Stimulated activated CD4-positive, alpha-beta T cell treated with anti-CD3 and anti-CD28 coated beads, Interleukin-1b, Interleukin-23, amount 100 ng/mL, for 24 hours (primary cell): ENCODE results near the gene HIVEP3.

Experiments
- DNase-seq, 4 experiments: peaks; one replicate each; pipeline ENCODE4 v3.0.0-alpha.2; 2020; ENCODE audit warnings: low read depth in 4 of 4, low spot score in 1 of 4

HIVEP3 gene

DNA sequence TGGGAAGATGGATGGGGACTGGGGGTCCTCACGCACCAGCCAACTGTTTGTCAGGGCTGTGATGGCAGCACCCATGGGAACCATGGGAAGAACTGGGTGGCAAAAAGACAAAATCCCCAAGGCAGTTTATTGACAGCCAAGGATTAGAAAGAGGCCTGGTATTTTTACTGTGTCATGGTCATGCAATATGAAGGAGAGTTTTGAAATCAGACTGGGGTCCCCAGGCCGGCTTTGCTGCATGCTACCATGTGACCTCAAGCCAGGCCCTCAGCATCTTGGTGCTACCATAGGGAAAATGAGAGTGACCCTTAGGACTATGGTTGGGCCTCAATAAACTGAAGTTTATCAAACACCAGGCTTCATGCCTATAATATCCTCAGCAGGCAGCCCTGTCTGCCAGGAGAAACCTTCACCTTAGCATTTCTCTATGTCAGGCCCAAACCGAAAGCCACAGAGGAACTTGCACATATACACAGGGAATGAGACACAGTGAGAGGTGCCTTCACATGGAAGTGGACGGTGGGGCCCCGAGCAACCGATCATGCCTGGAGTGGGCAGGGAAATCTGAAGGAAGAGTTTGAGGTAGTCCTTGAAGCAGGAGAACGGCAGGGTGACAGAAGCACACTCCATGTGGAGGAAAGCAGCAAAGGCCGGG is 203.2 kb downstream of the HIVEP3 start:
- no peak for DNase-seq

DNA sequence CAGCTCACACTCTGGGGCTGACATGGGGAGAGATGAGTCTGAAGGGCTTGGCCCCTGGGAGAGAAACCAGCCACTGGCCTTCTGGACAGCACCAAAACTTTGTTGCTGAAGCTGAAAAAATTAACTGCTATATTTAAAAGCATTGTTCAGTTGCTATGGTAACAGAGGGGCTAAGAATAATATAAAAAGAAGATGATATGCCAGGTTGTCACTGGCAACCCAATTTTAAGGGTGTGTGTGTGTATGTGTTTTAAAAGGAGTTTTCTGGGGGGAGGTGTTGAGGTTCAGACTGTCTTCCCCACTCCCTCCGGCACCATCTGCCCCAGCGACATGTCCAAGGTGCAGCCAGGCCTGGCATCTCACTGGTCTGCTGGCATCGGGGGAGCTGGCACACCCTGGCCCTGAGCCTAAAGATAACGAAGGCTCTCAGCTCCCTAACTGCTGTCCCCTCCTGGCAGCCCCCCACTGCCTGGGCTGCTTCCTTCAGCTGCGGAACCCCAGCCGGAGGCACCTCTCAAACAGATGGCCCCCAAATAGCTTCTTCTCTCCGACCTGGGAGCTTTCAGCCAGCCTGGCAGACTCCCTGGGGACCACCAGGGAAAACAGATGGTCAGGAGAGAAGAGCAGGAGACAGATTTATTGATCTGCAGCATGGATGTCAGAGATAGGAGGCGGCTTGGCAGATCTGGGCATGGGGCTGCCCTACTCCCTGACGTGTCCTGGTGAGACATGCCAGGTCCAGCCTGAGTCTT is 203.9 kb downstream of the HIVEP3 start:
- no peak for DNase-seq

- DNase-seq = no peak
Observed at GRCh38 chr1:41713557-41714327, 205.0 kb downstream of the HIVEP3 start.

- DNase-seq = no peak
Observed at GRCh38 chr1:41713141-41713540, 205.6 kb downstream of the HIVEP3 start.

- no peak for DNase-seq
Observed at GRCh38 chr1:41712695-41713094, 206.0 kb downstream of the HIVEP3 start.

GRCh38 chr1:41712081-41712480 is 206.6 kb downstream of the HIVEP3 start:
- DNase-seq = no peak

DNA sequence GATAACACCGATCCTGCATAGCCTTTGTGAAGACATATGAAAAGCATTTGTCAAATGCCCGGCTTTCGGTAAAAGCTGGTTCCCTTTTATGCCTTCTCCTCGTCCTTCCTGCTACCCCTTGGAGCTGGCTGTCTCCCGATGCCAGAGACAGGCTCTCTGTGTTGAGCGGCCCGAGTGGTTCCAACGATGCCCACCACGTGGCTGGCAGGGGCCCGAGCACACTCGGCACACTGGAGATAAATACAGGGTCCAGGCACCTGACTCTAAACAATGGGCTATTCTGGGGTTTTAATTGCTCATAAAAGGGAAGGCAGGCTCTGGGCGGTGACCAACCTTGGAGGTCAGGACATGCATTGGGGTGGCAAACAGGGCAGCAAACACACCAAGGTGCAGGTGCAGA is 207.1 kb downstream of the HIVEP3 start:
- no peak for DNase-seq

GRCh38 chr1:41710980-41711379 is 207.7 kb downstream of the HIVEP3 start:
- DNase-seq = no peak

GRCh38 chr1:41709873-41710272 is 208.8 kb downstream of the HIVEP3 start:
- DNase-seq = no peak

GRCh38 chr1:41709331-41709730 is 209.4 kb downstream of the HIVEP3 start:
- no peak for DNase-seq

DNA sequence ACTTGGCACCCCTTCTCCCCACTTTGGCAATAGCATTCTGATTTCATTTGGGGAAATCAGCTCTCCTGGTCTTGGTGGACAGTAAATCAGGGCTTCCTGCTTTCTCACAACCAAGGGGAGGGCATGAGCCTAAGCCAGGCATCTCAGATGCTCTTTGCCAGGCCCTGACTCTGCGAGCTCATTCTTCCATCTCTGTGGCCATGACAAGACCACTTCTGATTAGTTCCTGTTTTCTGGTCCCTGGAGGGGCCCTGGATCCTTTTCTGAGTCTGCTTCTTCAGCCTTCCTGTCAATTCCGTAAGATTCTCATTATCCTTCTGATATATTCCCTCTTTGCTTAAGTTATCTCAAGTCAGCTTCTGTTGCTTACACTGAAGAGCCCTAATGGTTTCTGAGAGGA is 210.4 kb downstream of the HIVEP3 start:
- no peak for DNase-seq

DNA sequence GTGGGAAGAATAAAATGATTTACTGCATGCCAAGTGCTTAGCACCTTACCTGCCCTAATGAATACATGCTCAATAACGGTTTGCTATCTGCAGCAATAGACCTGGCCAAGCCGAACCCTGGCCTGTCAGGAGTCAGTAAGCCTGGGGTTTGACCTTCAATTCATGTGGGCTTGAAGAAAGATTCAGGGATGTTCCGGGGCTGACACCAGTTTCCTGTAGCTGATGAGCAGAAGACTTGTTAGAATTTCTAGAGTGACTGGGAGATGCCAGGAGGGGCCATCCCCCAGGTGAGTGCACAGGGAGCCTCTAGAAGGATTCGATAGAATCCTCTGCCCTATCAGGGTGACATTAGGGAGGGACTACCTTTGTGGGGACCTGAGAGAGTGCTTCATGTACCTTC is 210.9 kb downstream of the HIVEP3 start:
- DNase-seq = no peak

DNA sequence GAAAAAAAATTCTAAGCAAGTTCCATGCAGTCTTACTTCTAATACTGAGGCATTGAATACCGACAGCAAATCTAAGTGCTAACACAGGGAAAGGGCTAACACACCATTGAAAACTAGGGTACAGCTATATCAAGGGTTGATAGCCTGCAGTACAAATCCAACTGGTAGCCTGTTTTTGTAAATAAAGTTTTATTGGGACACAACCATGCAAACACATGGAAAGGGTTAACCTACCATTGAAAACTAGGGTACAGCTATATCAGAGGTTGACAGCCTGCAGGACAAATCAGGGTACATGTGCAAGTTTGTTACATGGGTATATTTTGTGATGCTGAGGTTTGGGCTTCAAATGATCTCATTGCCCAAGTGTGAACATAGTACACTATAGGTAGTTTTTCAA is 212.9 kb downstream of the HIVEP3 start:
- no peak for DNase-seq

DNA sequence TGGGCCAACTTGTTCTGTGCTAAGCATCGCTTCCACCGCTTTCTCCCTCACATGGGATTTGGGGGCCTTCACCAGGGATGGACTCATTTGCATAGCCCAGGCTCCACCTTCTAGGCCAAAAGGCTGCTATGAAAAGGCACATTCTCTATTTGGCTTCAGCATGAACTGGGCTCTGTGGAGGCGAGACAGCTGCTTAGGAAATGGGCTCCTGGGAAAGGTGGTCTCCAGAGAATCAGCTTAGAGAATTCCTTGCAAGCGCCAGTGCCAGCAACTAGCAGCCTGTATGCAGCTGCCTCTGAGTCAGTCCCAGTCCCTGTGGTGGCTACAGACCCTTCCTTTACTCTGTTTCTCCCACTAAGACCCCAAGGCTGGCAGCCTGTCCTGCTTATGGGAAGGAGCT is 214.5 kb downstream of the HIVEP3 start:
- DNase-seq = no peak

- no peak for DNase-seq
Observed at GRCh38 chr1:41702771-41703170, 216.0 kb downstream of the HIVEP3 start.

DNA sequence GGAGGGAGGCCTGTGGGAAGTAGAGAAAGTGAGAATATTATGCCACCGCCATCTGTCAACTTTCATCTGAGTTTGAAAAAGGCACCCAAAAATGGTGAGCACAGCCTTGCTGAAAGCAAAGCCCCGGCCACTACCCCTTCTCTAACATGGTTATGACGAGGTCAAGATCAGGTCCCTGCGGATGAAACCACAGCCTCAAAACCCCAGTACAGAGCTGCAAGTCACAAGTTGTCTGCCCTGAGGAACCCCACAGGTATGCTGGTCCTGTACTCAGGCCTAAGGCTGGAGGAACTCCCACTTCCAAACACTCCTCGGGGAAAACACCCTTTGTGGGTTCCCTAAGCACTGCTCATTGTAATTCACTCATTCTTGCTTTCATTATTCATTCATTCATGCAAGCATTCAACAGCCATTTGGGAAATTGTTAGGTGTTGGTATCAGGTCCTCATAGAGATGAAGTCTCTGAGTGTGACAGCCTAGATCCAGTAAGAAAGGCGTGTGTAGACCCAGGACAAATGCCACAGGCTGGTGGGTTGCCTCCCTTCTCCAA is 217.7 kb downstream of the HIVEP3 start:
- no peak for DNase-seq

DNA sequence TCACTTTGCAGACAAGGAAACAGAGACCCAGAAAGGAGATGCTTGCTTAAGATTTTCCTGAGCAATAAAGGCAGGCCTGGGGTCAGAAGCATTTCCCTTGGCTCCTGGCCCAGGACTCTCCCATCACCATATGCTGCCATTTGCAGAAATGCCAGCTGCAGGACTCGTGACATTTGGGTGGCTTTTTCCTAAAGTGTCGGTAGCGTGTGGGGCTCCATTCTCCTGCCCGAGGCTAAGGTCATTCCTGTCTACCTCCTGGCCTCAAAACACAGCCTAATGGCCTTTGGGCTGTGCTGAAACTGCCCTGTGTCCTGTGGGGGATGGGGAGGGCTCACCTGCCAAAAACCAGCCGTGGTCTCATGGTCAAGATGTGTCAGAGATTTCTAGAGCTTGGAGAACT is 218.1 kb downstream of the HIVEP3 start:
- no peak for DNase-seq

- DNase-seq = no peak
Observed at GRCh38 chr1:41699861-41700248, 218.9 kb downstream of the HIVEP3 start.

- no peak for DNase-seq
Observed at GRCh38 chr1:41698916-41699860, 219.5 kb downstream of the HIVEP3 start.

DNA sequence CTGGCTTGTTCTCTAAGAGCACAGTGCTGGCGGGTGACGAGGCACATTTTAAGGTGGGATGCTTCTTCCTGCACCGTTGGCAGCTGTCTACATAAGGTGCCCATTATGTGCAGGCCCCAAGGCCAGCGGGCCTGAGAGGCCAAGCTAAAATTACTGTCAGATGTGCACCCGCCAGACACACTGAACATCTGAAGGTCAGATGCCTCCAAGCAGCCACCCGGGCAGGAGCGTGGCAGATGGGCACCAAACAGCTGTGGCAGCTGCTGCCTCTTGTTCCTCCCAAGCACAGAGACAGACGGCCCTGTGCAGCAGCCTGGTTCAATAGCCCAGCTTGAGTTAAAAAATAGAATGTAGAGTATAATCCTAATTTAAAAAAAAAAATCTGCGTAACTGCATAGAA is 222.3 kb downstream of the HIVEP3 start:
- DNase-seq = no peak
